ENCODE measurements around the gene CDC45. TPM values are rescaled to one million over a fixed set of nuclear protein-coding genes. Genes with fewer than 3 reads are reported as not detected.

The CDC45 gene
- total and polyA plus RNA-seq, 2 of the 13 experiments (the other 11 are each of a cell fraction or from before 2014, with no cell fraction given), result 14.4 to 36.3 TPM

DNA sequence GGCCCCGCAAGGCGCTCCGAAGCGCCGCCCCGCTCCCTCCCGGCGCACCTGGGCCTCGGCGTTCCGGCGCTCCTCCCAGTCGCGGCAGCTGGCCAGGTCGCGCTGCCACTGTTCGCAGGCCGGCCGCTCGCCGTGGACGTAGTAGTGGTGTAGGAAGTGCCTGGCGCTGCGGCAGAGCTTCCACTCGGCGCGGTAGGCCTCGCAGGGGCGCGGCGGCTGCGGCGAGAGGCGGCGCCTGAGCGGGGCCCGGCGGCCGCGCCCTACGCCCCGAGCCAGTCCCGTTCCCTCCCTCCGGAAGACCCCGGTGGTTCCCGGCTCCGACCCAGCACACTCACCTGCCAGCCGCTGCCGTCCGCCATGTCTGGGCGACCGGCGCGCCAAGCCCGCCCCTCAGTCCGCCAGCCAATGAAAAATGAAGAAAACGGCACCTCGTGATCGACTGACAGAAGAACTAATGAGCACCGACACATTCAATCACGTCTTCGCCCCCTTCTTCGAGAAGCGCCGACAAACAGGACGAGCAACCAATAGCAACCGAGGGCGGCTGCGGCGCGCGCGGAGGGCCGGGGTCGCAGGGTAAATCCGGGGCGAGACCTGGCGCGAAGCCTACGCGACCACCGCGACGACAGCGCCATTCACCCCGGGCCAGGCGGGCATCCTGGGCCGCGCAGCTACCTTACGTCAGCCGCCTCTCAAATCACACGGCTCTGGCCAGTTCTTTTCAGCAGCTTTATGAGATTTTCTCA, 32.2 kb upstream of the CDC45 start, which contains the start of gene C22orf39:
TSS of gene C22orf39 (minus strand) at position 382 of the 746 bp plus-strand sequence. CDS start at position 359, 23 bp downstream.
- peak within 1 kb of the TSS; percentile 37 for H2AFZ ChIP-seq (ENCODE audit: low read length)
- no peaks in the 10 kb centered on the region; a peak in 1 of 5 replicates for H3K27me3 ChIP-seq (ENCODE audit: control insufficient read depth in 1 of 2, insufficient read depth in 2 of 2, low read length in 2 of 2)
- H3K9me3 ChIP-seq (ENCODE audit: low read length), result no peaks in the 10 kb centered on the region
- DNase-seq (ENCODE audit: low spot score), result peak; percentile 93
- ChIA-PET CTCF (ENCODE audit: low intra/inter-chr PET ratio, low total read pairs) (no interaction called here), POLR2A (interaction anchor here (0.6 to 3.4 kb wide), 7 partner anchors 15 to 325 kb away, joined by 3 to 23 read pairs (median 4); partner anchors contain the start of genes CDC45, DGCR2, ESS2 and HIRA)
- peaks cover 36% of the 10 kb centered on the region for H3K79me2 ChIP-seq (ENCODE audit: insufficient read depth, low read length)
- peak within 1 kb of the TSS; percentile 84 for H3K27ac ChIP-seq (ENCODE audit: extremely low read length, insufficient read depth, low read length)
- peaks cover 40% of the 10 kb centered on the region for H3K4me1 ChIP-seq (ENCODE audit: insufficient read depth, low read length)
- peaks cover 8 to 41% of the 10 kb centered on the region in 2 experiments; a peak in 4 of 5 replicates for H3K36me3 ChIP-seq (replicated peaks in 1 of 2; ENCODE audit: control insufficient read depth in 1 of 2, insufficient read depth in 2 of 2, low read length in 2 of 2)
- H3K9ac ChIP-seq (ENCODE audit: insufficient read depth, low read depth, low read length), result peak within 1 kb of the TSS; percentile 93
- peak within 1 kb of the TSS; percentile 70 to 86 (median 81) for H3K4me3 ChIP-seq (replicated peaks in 1 of 3; ENCODE audit: insufficient read depth in 1 of 3, low read depth in 2 of 3, low read length in 3 of 3)
- 4% methylated on average over 25 of the region's 92 CpGs for WGBS (ENCODE audit: low lambda C conversion rate)
- H4K20me1 ChIP-seq (ENCODE audit: insufficient read depth, low read length), result no peaks in the 10 kb centered on the region
- in situ Hi-C loops (cut with HindIII; ENCODE audit: extremely low pct_ligation_motif_present, low pct_unique_long_range_greater_than_20kb) (no loop called here), intact Hi-C loops (cut with micrococcal nuclease; ENCODE audit: unreplicated experiment) (loop anchor here (2.0 kb wide), 2 partner anchors 15 to 31 kb away; partner anchors contain the start of genes CDC45, MRPL40 and UFD1)
- FAIRE-seq, result peak; percentile 66
- H3K4me2 ChIP-seq (ENCODE audit: low read depth, low read length), result peak within 1 kb of the TSS; percentile 96
- BruUV-seq (replicated peaks), result no TSS peak
- ATAC-seq, result peak; percentile 90
- TF ChIP-seq PAX8 (CRISPR knock-in tag; IDR thresholded peaks at IDR 0.05; ENCODE audit: borderline replicate concordance) (no peak), SALL2 (CRISPR knock-in tag; IDR thresholded peaks at IDR 0.05) (peak; percentile 76), ZNF607 (CRISPR knock-in tag; IDR thresholded peaks at IDR 0.05; ENCODE audit: borderline replicate concordance) (0 out of 2 replicates have a peak, but pooled peaks have one; percentile 22), NPAS2 (CRISPR knock-in tag; IDR thresholded peaks at IDR 0.05; ENCODE audit: borderline replicate concordance) (no peak), GFI1 (CRISPR knock-in tag; IDR thresholded peaks at IDR 0.05; ENCODE audit: borderline replicate concordance) (peak; percentile 66; the same call in 1 of the 2 replicates), ZNF263 (CRISPR knock-in tag; IDR thresholded peaks at IDR 0.05) (peak; percentile 16; the same call in 1 of the 2 replicates), THAP11 (CRISPR knock-in tag; IDR thresholded peaks at IDR 0.05) (no peak; the same call in 1 of the 2 replicates), HNRNPK (IDR thresholded peaks at IDR 0.05; ENCODE audit: low read depth, low read length, poor library complexity, severe bottlenecking) (peak; percentile 68), SALL1 (CRISPR knock-in tag; IDR thresholded peaks at IDR 0.05) (no peak; the same call in none of the 2 replicates), SP1 (IDR thresholded peaks at IDR 0.05) (no peak), SP1 (CRISPR knock-in tag; IDR thresholded peaks at IDR 0.05) (peak; percentile 58; the same call in 1 of the 2 replicates)
- TF ChIP-seq, protein P1, sequence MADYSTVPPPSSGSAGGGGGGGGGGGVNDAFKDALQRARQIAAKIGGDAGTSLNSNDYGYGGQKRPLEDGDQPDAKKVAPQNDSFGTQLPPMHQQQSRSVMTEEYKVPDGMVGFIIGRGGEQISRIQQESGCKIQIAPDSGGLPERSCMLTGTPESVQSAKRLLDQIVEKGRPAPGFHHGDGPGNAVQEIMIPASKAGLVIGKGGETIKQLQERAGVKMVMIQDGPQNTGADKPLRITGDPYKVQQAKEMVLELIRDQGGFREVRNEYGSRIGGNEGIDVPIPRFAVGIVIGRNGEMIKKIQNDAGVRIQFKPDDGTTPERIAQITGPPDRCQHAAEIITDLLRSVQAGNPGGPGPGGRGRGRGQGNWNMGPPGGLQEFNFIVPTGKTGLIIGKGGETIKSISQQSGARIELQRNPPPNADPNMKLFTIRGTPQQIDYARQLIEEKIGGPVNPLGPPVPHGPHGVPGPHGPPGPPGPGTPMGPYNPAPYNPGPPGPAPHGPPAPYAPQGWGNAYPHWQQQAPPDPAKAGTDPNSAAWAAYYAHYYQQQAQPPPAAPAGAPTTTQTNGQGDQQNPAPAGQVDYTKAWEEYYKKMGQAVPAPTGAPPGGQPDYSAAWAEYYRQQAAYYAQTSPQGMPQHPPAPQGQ (CRISPR knock-in tag; IDR thresholded peaks at IDR 0.05; ENCODE audit: borderline replicate concordance), result no peak
- TF ChIP-seq, protein P2, sequence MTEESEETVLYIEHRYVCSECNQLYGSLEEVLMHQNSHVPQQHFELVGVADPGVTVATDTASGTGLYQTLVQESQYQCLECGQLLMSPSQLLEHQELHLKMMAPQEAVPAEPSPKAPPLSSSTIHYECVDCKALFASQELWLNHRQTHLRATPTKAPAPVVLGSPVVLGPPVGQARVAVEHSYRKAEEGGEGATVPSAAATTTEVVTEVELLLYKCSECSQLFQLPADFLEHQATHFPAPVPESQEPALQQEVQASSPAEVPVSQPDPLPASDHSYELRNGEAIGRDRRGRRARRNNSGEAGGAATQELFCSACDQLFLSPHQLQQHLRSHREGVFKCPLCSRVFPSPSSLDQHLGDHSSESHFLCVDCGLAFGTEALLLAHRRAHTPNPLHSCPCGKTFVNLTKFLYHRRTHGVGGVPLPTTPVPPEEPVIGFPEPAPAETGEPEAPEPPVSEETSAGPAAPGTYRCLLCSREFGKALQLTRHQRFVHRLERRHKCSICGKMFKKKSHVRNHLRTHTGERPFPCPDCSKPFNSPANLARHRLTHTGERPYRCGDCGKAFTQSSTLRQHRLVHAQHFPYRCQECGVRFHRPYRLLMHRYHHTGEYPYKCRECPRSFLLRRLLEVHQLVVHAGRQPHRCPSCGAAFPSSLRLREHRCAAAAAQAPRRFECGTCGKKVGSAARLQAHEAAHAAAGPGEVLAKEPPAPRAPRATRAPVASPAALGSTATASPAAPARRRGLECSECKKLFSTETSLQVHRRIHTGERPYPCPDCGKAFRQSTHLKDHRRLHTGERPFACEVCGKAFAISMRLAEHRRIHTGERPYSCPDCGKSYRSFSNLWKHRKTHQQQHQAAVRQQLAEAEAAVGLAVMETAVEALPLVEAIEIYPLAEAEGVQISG (CRISPR knock-in tag; IDR thresholded peaks at IDR 0.05), result peak; percentile 66
- TF ChIP-seq, protein P3, sequence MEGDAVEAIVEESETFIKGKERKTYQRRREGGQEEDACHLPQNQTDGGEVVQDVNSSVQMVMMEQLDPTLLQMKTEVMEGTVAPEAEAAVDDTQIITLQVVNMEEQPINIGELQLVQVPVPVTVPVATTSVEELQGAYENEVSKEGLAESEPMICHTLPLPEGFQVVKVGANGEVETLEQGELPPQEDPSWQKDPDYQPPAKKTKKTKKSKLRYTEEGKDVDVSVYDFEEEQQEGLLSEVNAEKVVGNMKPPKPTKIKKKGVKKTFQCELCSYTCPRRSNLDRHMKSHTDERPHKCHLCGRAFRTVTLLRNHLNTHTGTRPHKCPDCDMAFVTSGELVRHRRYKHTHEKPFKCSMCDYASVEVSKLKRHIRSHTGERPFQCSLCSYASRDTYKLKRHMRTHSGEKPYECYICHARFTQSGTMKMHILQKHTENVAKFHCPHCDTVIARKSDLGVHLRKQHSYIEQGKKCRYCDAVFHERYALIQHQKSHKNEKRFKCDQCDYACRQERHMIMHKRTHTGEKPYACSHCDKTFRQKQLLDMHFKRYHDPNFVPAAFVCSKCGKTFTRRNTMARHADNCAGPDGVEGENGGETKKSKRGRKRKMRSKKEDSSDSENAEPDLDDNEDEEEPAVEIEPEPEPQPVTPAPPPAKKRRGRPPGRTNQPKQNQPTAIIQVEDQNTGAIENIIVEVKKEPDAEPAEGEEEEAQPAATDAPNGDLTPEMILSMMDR (CRISPR knock-in tag; IDR thresholded peaks at IDR 0.05), result no peak
- TF ChIP-seq, protein P4, sequence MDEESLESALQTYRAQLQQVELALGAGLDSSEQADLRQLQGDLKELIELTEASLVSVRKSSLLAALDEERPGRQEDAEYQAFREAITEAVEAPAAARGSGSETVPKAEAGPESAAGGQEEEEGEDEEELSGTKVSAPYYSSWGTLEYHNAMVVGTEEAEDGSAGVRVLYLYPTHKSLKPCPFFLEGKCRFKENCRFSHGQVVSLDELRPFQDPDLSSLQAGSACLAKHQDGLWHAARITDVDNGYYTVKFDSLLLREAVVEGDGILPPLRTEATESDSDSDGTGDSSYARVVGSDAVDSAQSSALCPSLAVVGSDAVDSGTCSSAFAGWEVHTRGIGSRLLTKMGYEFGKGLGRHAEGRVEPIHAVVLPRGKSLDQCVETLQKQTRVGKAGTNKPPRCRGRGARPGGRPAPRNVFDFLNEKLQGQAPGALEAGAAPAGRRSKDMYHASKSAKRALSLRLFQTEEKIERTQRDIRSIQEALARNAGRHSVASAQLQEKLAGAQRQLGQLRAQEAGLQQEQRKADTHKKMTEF (CRISPR knock-in tag; IDR thresholded peaks at IDR 0.05), result 0 out of 2 replicates have a peak, but pooled peaks have one; percentile 11

Data from HepG2 (cell line).